SK-MEL-5 (cell line): Measurements from ENCODE around the gene AMPH. TPM values are rescaled to one million over a fixed set of nuclear protein-coding genes. Genes with fewer than 3 reads are reported as not detected.

Source experiments
- DNase-seq: peaks from one replicate; pipeline ENCODE4 v3.0.0-alpha.2; 2016; ENCODE audit warnings: low read depth, low spot score
- in situ Hi-C: cut with HindIII; loops from 2 replicates; pipeline ENCODE4 v1.10.0; 2016; ENCODE audit warnings: low sequenced_read_pairs, high pct_unique_total_duplicates, low pct_unique_long_range_greater_than_20kb
- total RNA-seq: library from RNA; depleted of rRNA; stranded (reverse); fragments of >200 nt; shearing (Covaris generic); gene quantifications from 2 replicates; pipeline ENCODE4 v1.2.3, GENCODE V29; 2014

Gene AMPH
- total RNA-seq, 1 experiment from 2014 or later: not detected

GRCh38 chr7:38563741-38564140 lies 67.4 kb downstream of the AMPH start:
- in situ Hi-C loops: no loop called here
- DNase-seq: no peak

DNA sequence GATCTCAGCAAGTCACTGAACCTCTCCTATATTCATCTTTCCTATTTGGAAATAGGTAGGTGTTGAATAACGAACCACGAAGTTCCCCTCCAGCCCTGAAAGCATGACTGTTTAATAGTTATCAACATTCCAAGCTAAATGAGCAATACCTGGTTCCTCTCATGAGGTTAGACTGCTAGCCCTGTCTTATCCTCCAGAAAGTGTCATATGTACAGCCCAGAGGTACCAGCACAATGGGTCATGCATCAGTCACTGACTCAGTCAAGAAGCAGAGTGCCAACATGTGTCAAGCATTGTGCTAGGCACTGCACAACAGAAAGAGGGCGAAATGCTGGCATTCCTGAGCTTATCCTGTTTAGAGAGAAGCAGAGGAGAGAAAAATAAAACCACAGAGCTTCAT lies 70.0 kb downstream of the AMPH start:
- in situ Hi-C loops: no loop called here
- DNase-seq: no peak

DNA sequence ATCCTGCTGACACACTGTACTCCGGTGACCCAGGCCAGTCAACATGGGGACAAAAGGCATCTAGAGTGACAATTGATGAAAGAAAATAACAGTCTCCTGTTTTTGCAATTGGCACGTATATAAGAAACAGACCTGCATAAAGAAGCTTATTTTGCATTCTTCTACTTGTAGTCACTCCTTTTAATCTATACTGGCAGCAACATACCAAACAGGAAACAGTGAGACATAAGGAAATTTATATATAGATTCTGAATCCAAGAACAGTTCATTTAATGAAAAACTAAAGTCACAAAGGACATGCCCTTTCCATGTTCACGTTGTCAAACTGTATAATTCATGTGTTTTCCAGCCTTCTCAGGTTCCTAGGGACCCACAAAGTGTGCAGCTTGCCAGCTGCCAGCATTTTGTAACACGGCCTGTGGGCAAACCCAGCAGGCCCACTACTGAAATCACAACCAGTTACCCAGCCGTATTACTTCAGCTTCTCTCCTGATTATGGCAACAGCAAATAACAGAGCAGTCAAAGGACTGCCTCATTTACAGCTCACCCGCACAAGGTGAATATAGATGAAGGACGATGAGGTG lies 72.3 kb downstream of the AMPH start:
- in situ Hi-C loops: no loop called here
- no peak for DNase-seq

- in situ Hi-C loops: no loop called here
- DNase-seq: no peak
Measured at GRCh38 chr7:38554586-38554985, 76.6 kb downstream of the AMPH start.

DNA sequence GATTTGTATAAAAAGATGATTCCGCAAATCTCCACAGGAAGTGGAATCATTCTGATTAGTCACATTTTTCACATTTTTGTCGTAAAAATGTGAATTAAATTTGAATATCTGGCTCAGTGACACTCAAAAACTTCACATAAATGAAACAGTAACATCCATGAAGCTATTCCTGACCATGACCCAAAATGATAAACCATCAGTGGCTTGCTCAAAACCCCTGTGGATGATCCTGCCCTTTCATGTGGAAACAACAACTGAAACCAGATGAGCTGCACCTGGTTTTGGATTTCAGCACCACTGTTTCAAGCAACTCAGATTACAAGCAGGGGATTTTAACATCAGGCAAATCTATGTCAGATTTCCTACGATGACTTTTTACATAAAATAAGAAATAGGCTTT lies 80.3 kb downstream of the AMPH start:
- in situ Hi-C loops: no loop called here
- no peak for DNase-seq

DNA sequence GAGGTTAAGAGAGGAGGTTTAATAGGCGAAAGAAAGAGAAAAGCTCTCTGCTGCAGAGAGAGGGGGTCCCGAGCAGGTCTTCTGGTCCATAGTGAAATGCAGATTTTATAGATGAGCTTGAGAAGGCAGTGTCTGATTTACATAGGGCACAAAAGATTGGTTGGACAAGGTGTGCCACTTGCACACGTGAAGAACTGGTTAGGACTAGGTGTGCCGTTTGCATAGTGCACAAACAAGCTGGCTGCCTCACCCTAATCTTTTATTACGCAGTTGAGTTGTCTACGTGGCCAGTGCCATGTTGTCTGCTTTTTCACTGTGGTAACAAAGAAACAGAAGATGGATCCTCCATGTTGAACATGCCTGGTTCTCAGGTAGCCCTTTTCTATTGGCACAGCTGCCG lies 82.6 kb downstream of the AMPH start:
- no peak for DNase-seq
- in situ Hi-C loops: no loop called here

GRCh38 chr7:38546763-38547162 lies 84.4 kb downstream of the AMPH start:
- in situ Hi-C loops: no loop called here
- no peak for DNase-seq

DNA sequence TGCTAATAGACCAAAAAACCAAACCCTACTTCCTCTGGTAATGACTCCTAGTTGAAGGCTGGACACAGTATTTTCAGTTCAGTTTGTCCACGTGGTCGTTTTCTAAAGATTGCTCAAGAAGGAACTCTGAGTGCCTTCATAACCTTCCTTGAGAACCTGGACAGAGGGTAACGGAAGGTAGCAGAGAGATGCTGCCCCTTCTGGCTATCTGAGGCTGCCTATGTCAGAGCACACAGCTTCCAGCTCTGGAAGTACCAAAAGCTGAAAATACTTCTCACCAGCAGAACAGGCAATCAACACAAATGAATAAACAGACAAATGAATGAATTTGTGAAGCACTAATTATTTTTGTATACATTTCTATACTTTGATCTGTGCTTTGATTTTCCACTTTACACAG lies 85.2 kb downstream of the AMPH start:
- DNase-seq: peak; percentile 8
- in situ Hi-C loops: no loop called here

- in situ Hi-C loops: no loop called here
- no peak for DNase-seq
Measured at GRCh38 chr7:38542156-38542555, 89.0 kb downstream of the AMPH start.

DNA sequence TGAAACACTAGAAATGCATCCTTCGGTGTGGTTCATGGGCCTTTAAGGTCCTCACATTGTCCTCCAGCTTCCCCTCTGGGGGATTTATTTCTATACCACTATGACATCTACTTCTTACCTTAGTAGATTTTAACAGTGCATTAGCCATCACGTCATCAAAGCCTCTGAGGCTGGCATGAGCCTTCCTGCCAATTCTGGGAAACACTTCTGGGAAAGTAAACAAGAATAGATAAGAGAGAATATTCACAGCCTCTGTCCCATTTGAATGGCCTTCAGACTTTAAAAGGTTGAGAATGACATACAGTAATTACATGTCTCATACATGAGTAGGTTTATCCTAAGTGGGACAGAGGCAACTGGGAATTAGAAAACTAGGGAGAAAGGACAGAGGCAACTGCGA lies 89.7 kb downstream of the AMPH start:
- in situ Hi-C loops: no loop called here
- DNase-seq: no peak

DNA sequence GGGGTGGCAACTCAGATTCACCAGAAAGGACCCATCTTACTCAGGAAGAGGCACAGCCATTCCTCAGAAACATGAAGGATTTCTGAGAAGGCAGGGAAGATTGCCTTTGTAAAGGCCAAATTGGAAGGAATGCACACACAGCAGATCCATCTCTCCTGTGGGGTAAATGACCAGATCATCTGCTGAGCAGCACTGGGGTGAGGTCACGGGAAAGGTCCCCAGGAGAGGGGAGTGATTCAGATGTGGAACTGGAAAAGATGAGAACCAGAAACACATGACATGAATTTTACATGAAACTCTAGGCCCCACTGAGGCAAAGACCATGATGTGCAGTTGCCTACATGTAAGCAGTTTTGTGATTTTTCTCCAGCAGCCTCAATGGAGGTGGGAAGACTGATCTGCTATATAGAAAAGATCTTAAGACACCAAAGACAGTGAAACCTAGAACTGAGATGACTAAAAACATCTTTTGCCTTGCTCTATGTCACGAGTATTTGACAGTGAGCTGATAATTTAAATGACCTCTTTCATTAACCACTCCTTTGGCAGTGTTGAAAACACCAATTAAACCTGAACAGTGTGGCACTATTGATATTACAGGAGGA lies 91.6 kb downstream of the AMPH start:
- in situ Hi-C loops: no loop called here

GRCh38 chr7:38535073-38535472 lies 96.1 kb downstream of the AMPH start:
- in situ Hi-C loops: no loop called here
- DNase-seq: no peak

More for the DNA sequence above, 91.6 kb downstream of the AMPH start:
- no peak for DNase-seq

- no peak for DNase-seq
- in situ Hi-C loops: no loop called here
Measured at GRCh38 chr7:38525857-38526256, 105.3 kb downstream of the AMPH start.

GRCh38 chr7:38524786-38525185 lies 106.4 kb downstream of the AMPH start:
- DNase-seq: no peak
- in situ Hi-C loops: no loop called here

DNA sequence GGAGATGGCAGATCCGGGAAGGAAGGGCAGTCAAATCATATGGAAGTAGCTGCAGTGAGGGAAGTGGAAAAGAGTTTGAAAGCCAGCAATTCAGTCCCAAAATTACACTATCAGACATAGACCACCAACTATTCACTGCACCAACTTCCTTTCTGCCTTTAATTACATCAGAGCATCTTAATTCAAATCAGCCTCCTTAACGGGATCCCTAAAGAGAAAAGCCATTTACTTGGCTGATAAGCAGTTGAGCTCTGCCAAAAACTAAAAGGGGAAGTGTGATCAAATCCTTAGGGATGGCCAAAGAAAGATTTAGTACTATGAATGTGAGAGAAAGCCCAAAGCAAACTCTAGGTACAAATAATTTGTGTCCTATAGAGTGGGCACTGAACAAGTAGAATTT lies 110.4 kb downstream of the AMPH start:
- no peak for DNase-seq
- in situ Hi-C loops: no loop called here

- in situ Hi-C loops: no loop called here
- DNase-seq: no peak
Measured at GRCh38 chr7:38518541-38518940, 112.6 kb downstream of the AMPH start.

DNA sequence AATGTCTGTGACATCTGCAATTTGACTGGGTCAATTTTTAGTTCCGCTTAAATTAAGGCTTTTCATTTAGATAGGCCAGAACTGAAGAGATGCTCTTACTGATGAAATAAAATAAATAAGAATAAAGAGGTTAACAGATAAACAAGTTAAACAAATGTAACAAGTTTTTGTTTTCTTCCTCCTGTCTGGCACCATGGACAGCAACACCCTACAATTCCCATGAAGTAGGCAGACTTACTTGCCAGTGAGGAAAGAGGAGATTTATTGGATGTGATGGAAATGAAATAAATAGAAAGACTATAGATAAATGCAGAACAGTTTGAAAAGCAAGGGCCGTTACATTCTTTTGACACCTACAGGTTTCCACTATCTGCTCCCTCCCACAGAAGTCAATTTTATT lies 118.5 kb downstream of the AMPH start:
- no peak for DNase-seq
- in situ Hi-C loops: no loop called here

GRCh38 chr7:38512291-38512690 lies 118.9 kb downstream of the AMPH start:
- DNase-seq: no peak
- in situ Hi-C loops: no loop called here

- in situ Hi-C loops: no loop called here
- no peak for DNase-seq
Measured at GRCh38 chr7:38507384-38507783, 123.8 kb downstream of the AMPH start.

GRCh38 chr7:38506756-38507155 lies 124.4 kb downstream of the AMPH start:
- DNase-seq: no peak
- in situ Hi-C loops: no loop called here
